Lung (tissue), 12 donors: ENCODE measurements around the gene CST11. TPM values are rescaled to one million over a fixed set of nuclear protein-coding genes. Genes with fewer than 3 reads are reported as not detected.

Experiments
- ATAC-seq: fragments of 200-7000 bp; cut with Tn5 transposase; one replicate; pipeline ENCODE4 v1.9.1; 2020; ENCODE audit warnings: moderate number of reproducible peaks; ENCODE audit not compliant: insufficient read depth, low FRiP score
- DNase-seq, 3 donors: peaks; one replicate each; pipeline ENCODE4 v3.0.0-alpha.2; 2013 to 2017
- H3K27ac ChIP-seq, 2 donors: one replicate each; pipeline ENCODE4 v1.5.1; 2013; ENCODE audit warnings: mild to moderate bottlenecking in 2 of 2, moderate library complexity in 2 of 2, control low read depth in 1 of 2, inconsistent platforms in 1 of 2, low read depth in 1 of 2, low read length in 1 of 2
- H3K27me3 ChIP-seq, 3 donors: one replicate each; pipeline ENCODE4 v1.5.1; 2013; ENCODE audit warnings: low read length in 2 of 3; ENCODE audit not compliant: control insufficient read depth in 3 of 3, insufficient read depth in 3 of 3
- H3K36me3 ChIP-seq, 4 donors: one replicate each; pipeline ENCODE4 v1.5.1; 2013; ENCODE audit warnings: low read length in 4 of 4, mild to moderate bottlenecking in 1 of 4, moderate library complexity in 1 of 4; ENCODE audit not compliant: control insufficient read depth in 4 of 4, insufficient read depth in 4 of 4
- H3K4me1 ChIP-seq, 5 donors: one replicate each; pipeline ENCODE4 v1.5.1; 2013; ENCODE audit warnings: low read length in 5 of 5, mild to moderate bottlenecking in 2 of 5, moderate library complexity in 1 of 5; ENCODE audit not compliant: control insufficient read depth in 5 of 5, insufficient read depth in 5 of 5
- H3K4me3 ChIP-seq: one replicate; pipeline ENCODE4 v1.5.1; 2013; ENCODE audit warnings: mild to moderate bottlenecking, control low read depth, moderate library complexity
- H3K9ac ChIP-seq, 2 donors: one replicate each; pipeline ENCODE4 v1.5.1; 2013; ENCODE audit warnings: low read length in 2 of 2, control low read depth in 1 of 2; ENCODE audit not compliant: insufficient read depth in 1 of 2
- H3K9me3 ChIP-seq, 4 donors: one replicate each; pipeline ENCODE4 v1.5.1; 2013; ENCODE audit warnings: low read length in 3 of 4, mild to moderate bottlenecking in 1 of 4, moderate library complexity in 1 of 4; ENCODE audit not compliant: control insufficient read depth in 4 of 4, insufficient read depth in 3 of 4
- CTCF ChIP-seq: IDR thresholded peaks from 2 replicates; pipeline ENCODE4 v1.5.1; 2012; ENCODE audit warnings: mild to moderate bottlenecking; ENCODE audit errors: control extremely low read depth, extremely low read depth
- WGBS, 2 donors: extraction: QIAGEN DNeasy Blood & Tissue Kit; methylation state at CpG; one replicate each; pipeline ENCODE4 v1.1.7; 2013; 5-methylcytosine and 5-hydroxymethylcytosine counted together
- polyA plus RNA-seq, 2 donors: library from polyadenylated mRNA; stranded (reverse); fragments of 200-250 nt; gene quantifications; one replicate each; pipeline ENCODE4 v1.2.1, GENCODE V29; 2013
- total RNA-seq, 2 donors: library from RNA; depleted of rRNA in 1 of 2; stranded (reverse); fragments of >200 nt in 1 of 2; gene quantifications; one replicate each; pipeline ENCODE4 v1.2.1, GENCODE V29; 2014 to 2021
- donor health status: control.
- donor health status: control.
- donor health status: Bipolar disorder and iron deficiency.
- donor health status: healthy.
- donor health status: DM: yes; HTN: yes; CAD: no.

The CST11 gene
- total and polyA plus RNA-seq, 4 donors, result not detected

DNA sequence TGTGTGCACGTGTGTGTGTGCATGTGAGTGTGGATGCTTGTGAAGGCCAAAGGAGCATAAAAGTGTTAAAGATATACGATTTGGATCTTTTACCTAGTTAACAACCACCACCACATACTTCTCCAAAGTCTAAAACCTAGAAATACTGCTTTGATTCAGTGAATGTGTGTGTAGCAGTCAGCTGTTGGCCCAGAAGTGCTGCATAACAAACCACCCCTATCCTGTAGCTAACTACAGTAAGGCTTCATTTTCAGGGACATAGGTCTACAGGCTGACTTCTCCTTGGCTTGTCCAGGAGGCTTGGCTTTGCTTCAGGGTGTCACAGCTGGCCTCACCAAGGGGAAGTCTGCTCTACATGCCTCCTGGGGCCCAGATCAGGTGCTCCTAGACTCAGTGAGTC, 35.8 kb upstream of the CST11 start:
- Histone ChIP-seq H3K27me3 (no peaks in the 10 kb centered on the region), H3K4me1 (no peaks in the 10 kb centered on the region), H3K9me3 (peaks cover 0 to 2% (median 0%) of the 10 kb centered on the region in 4 donors)

GRCh38 chr20:23484081-23484480, 31.4 kb upstream of the CST11 start:
- Histone ChIP-seq H3K36me3 (no peaks in the 10 kb centered on the region), H3K9ac (no peak overlapping the region), H3K4me3 (no peak overlapping the region), H3K9me3 (peaks cover 0 to 5% (median 0%) of the 10 kb centered on the region in 4 donors), H3K27ac (no peak overlapping the region), H3K4me1 (no peaks in the 10 kb centered on the region), H3K27me3 (no peaks in the 10 kb centered on the region)
- 68 to 69% methylated on average over 4 of the region's 4 CpGs for WGBS, 2 donors
- ATAC-seq, result no peak
- TF ChIP-seq CTCF, result no peak
- no peak for DNase-seq

More for the DNA sequence above, 35.8 kb upstream of the CST11 start:
- TF ChIP-seq CTCF, result no peak
- Histone ChIP-seq H3K27ac (no peak overlapping the region), H3K9ac (no peak overlapping the region), H3K36me3 (no peaks in the 10 kb centered on the region), H3K4me3 (no peak overlapping the region)
- 81 to 93% methylated on average over 2 of the region's 2 CpGs for WGBS, 2 donors
- DNase-seq, result no peak
- no peak for ATAC-seq

DNA sequence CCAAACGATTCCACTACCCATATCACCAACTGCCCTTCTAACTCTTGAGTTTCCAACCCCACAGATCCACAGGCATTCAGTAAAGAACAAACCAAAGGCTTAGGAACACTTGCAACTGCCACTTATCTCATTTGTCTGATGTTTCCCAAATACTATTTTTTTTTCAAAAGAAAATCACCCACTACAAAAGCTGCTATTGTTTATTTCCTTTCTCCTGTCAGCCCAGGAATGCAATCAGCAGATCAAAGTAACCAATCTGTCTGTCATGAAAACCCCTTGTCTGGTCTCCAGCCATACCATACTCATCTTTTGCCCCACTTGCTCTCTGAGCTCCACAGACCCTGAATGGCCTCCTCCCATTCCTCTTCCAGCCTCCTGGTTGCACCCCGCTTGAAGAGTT, 29.5 kb upstream of the CST11 start:
- no peak for ATAC-seq
- Histone ChIP-seq H3K27me3 (no peaks in the 10 kb centered on the region), H3K9me3 (peaks cover 0 to 7% (median 0%) of the 10 kb centered on the region in 4 donors), H3K9ac (no peak overlapping the region), H3K4me1 (no peaks in the 10 kb centered on the region), H3K4me3 (no peak overlapping the region), H3K36me3 (no peaks in the 10 kb centered on the region), H3K27ac (no peak overlapping the region)
- 66 to 78% methylated on average over 2 of the region's 2 CpGs for WGBS, 2 donors
- no peak for DNase-seq
- TF ChIP-seq CTCF, result no peak

DNA sequence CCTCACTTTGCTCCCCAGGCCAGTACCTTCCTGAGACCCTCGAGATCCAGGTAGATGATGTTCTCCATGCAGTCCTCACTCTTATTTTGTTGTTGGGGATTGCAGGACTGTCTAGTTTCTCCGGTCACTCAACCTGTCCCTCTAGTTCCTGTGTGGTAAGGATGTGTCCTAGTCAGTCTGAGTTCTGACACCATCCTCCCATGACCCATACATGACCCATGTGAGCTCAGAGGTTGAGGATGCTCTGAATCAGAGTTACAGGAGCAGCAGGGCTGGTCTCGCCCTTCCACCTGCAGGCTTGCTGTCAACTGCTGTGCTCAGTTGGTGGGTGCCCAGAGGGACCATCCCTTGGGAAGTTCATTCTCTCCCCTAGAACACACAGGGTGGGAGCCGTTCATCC, 26.4 kb upstream of the CST11 start:
- Histone ChIP-seq H3K27ac (no peak overlapping the region), H3K4me3 (no peak overlapping the region), H3K9ac (no peak overlapping the region), H3K4me1 (no peaks in the 10 kb centered on the region), H3K27me3 (no peaks in the 10 kb centered on the region), H3K9me3 (peaks cover 0 to 11% (median 0%) of the 10 kb centered on the region in 4 donors), H3K36me3 (no peaks in the 10 kb centered on the region)
- no peak for ATAC-seq
- no peak for TF ChIP-seq CTCF
- 74 to 90% methylated on average over 4 of the region's 4 CpGs for WGBS, 2 donors
- DNase-seq, result no peak
